ENCODE data around the gene BANK1. TPM values are rescaled to one million over a fixed set of nuclear protein-coding genes. Genes with fewer than 3 reads are reported as not detected.

The BANK1 gene
- total RNA-seq, 1 experiment from 2014 or later, result 3.3 TPM

GRCh38 chr4:101806914-101807313, 16.4 kb downstream of the BANK1 start:
- Histone ChIP-seq H3K4me3 (ENCODE audit: low read depth in 2 of 2, low read length in 2 of 2) (peak overlapping the region; percentile 8 to 12; a peak in 1 of 4 replicates), H3K27ac (ENCODE audit: low read length) (peak overlapping the region; percentile 29; the same call in 1 of the 2 replicates), H3K36me3 (ENCODE audit: control insufficient read depth, insufficient read depth, low read length) (no peaks in the 10 kb centered on the region), H3K4me1 (ENCODE audit: control insufficient read depth, insufficient read depth, low read length) (0 out of 2 replicates have a peak, but pooled peaks cover 3% of the 10 kb centered on the region), H3K9me3 (ENCODE audit: control insufficient read depth, insufficient read depth, low read depth, low read length) (no peaks in the 10 kb centered on the region), H3K27me3 (ENCODE audit: control insufficient read depth, insufficient read depth, low read length) (no peaks in the 10 kb centered on the region)
- no peak for TF ChIP-seq REST (IDR thresholded peaks at IDR 0.05; ENCODE audit: insufficient read depth in 1 of 2, low read depth in 2 of 2, low read length in 1 of 2)
- TF ChIP-seq TCF7L2 (IDR thresholded peaks at IDR 0.05; ENCODE audit: low read depth, low read length), result no peak
- no peak for TF ChIP-seq CTCF (IDR thresholded peaks at IDR 0.05)
- no peak for TF ChIP-seq SIN3A (IDR thresholded peaks at IDR 0.05; ENCODE audit: borderline replicate concordance, insufficient read depth, low read depth, low read length)
- TF ChIP-seq POLR2AphosphoS5 (IDR thresholded peaks at IDR 0.05; ENCODE audit: low read depth, low read length), result no peak
- no TSS peak for BruUV-seq (replicated peaks)
- intact Hi-C loops (cut with micrococcal nuclease; ENCODE audit: unreplicated experiment) (no loop called here), in situ Hi-C loops (cut with HindIII; ENCODE audit: low pct_unique_long_range_greater_than_20kb, low sequenced_read_pairs) (no loop called here)
- no peak for DNase-seq (ENCODE audit: low read depth, low spot score)
- ATAC-seq, result peak; percentile 79; the same call in 1 of the 2 replicates
- CTCF ChIA-PET, result no interaction called here
- POLR2A ChIA-PET, result no interaction called here

- Histone ChIP-seq H3K4me3 (ENCODE audit: low read depth in 2 of 2, low read length in 2 of 2) (peak overlapping the region; percentile 8 to 12; a peak in 1 of 4 replicates), H3K4me1 (ENCODE audit: control insufficient read depth, insufficient read depth, low read length) (0 out of 2 replicates have a peak, but pooled peaks cover 3% of the 10 kb centered on the region), H3K9me3 (ENCODE audit: control insufficient read depth, insufficient read depth, low read depth, low read length) (no peaks in the 10 kb centered on the region), H3K36me3 (ENCODE audit: control insufficient read depth, insufficient read depth, low read length) (no peaks in the 10 kb centered on the region), H3K27ac (ENCODE audit: low read length) (peak overlapping the region; percentile 29; the same call in 1 of the 2 replicates), H3K27me3 (ENCODE audit: control insufficient read depth, insufficient read depth, low read length) (no peaks in the 10 kb centered on the region)
- TF ChIP-seq TCF7L2 (IDR thresholded peaks at IDR 0.05; ENCODE audit: low read depth, low read length), result no peak
- no peak for TF ChIP-seq POLR2AphosphoS5 (IDR thresholded peaks at IDR 0.05; ENCODE audit: low read depth, low read length)
- TF ChIP-seq CTCF (IDR thresholded peaks at IDR 0.05), result no peak
- TF ChIP-seq SIN3A (IDR thresholded peaks at IDR 0.05; ENCODE audit: borderline replicate concordance, insufficient read depth, low read depth, low read length), result no peak
- TF ChIP-seq REST (IDR thresholded peaks at IDR 0.05; ENCODE audit: insufficient read depth in 1 of 2, low read depth in 2 of 2, low read length in 1 of 2), result no peak
- in situ Hi-C loops (cut with HindIII; ENCODE audit: low pct_unique_long_range_greater_than_20kb, low sequenced_read_pairs) (no loop called here), intact Hi-C loops (cut with micrococcal nuclease; ENCODE audit: unreplicated experiment) (no loop called here)
- ATAC-seq (peak; percentile 53; the same call in 1 of the 2 replicates), DNase-seq (ENCODE audit: low read depth, low spot score) (no peak)
- BruUV-seq (replicated peaks), result no TSS peak
- ChIA-PET CTCF (no interaction called here), POLR2A (no interaction called here)
Measured at GRCh38 chr4:101807351-101807750, 16.8 kb downstream of the BANK1 start.

All from Panc1 (cell line).